ENCODE measurements around the gene RPS27. TPM values are rescaled to one million over a fixed set of nuclear protein-coding genes. Genes with fewer than 3 reads are reported as not detected.

Gene RPS27
- 1,080 and 1,371 TPM in 2 replicates for total RNA-seq (2014; rRNA removed; shearing (Covaris generic))
- 3,355 and 3,425 TPM in 2 replicates for polyA plus RNA-seq (2016; fragmentation: Nextera tagmentation; extraction: Ambion mirVana)
- long read RNA-seq, transcript RPS27-201 (4 exons, 359 nt): major isoform, 1,062 of 1,084 reads
- long read RNA-seq, transcript RPS27-204 (4 exons, 573 nt): minor isoform, 14 of 1,084 reads
- long read RNA-seq, partial matches to known transcripts: 1 of 1,084 reads
- long read RNA-seq, other reads (novel, unspliced or antisense): 2 of 1,084 reads

GRCh38 chr1:153990468-153991150 lies at the start of gene RPS27:
Gene RPS27 (plus strand): TSS chr1:153990762. CDS start chr1:153990797, 35 bp downstream.
- Histone ChIP-seq H3K36me3 (ENCODE audit: insufficient read depth) (peaks cover 38% of the 10 kb centered on the region), H3K27me3 (ENCODE audit: insufficient read depth) (no peaks in the 10 kb centered on the region), H3F3A (replicated peaks; ENCODE audit: low read depth) (peaks cover 38% of the 10 kb centered on the region), H4K20me1 (replicated peaks; ENCODE audit: insufficient read depth) (peaks cover 27% of the 10 kb centered on the region), H2AFZ (no peak within 1 kb of the TSS), H3K9me2 (ENCODE audit: insufficient read depth) (no peaks in the 10 kb centered on the region), H3K4me2 (peak within 1 kb of the TSS; percentile 100), H3K27ac (ENCODE audit: low read depth) (peak within 1 kb of the TSS; percentile 90), H3K79me2 (replicated peaks; ENCODE audit: insufficient read depth) (peaks cover 26% of the 10 kb centered on the region), H3K4me1 (ENCODE audit: insufficient read depth) (peaks cover 17% of the 10 kb centered on the region), H3K4me3 (peak within 1 kb of the TSS; percentile 72)
- ATAC-seq (peak; percentile 38), DNase-seq (ENCODE audit: low spot score) (peak; percentile 100)
- peak within 1 kb of the TSS; percentile 99 for H3K27ac Mint-ChIP-seq
- H3K9me3 Mint-ChIP-seq: peaks cover 6% of the 10 kb centered on the region; the same call in 2 of the 3 replicates
- H3K4me3 Mint-ChIP-seq: peak within 1 kb of the TSS; percentile 98
- H3K27me3 Mint-ChIP-seq (ENCODE audit: insufficient read depth, low read depth, poor library complexity): peaks cover 22% of the 10 kb centered on the region
- H3K36me3 Mint-ChIP-seq (ENCODE audit: low read depth): peaks cover 52% of the 10 kb centered on the region
- H3K4me1 Mint-ChIP-seq: peaks cover 24% of the 10 kb centered on the region
- TF ChIP-seq EZH2phosphoT487 (IDR thresholded peaks at IDR 0.05; ENCODE audit: unreplicated experiment) (no peak), CTCF (conservative IDR thresholded peaks at IDR 0.05; ENCODE audit: low read depth in 2 of 2) (no peak), NANOG (IDR thresholded peaks at IDR 0.05; ENCODE audit: borderline replicate concordance) (no peak), REST (IDR thresholded peaks at IDR 0.05; ENCODE audit: unreplicated experiment) (no peak), ZNF114 (CRISPR knock-in tag; IDR thresholded peaks at IDR 0.05) (peak; percentile 99), EZH2 (IDR thresholded peaks at IDR 0.05; ENCODE audit: low read depth, unreplicated experiment) (no peak), JUNB (IDR thresholded peaks at IDR 0.05; ENCODE audit: unreplicated experiment) (no peak), CREB1 (CRISPR knock-in tag; IDR thresholded peaks at IDR 0.05; ENCODE audit: low read depth) (peak; percentile 95), ZNF331 (CRISPR knock-in tag; IDR thresholded peaks at IDR 0.05; ENCODE audit: low read depth) (no peak), POLR2AphosphoS5 (IDR thresholded peaks at IDR 0.05; ENCODE audit: low read depth) (peak; percentile 100), STAT1 (IDR thresholded peaks at IDR 0.05; ENCODE audit: unreplicated experiment) (no peak)
- TF ChIP-seq, protein P1, sequence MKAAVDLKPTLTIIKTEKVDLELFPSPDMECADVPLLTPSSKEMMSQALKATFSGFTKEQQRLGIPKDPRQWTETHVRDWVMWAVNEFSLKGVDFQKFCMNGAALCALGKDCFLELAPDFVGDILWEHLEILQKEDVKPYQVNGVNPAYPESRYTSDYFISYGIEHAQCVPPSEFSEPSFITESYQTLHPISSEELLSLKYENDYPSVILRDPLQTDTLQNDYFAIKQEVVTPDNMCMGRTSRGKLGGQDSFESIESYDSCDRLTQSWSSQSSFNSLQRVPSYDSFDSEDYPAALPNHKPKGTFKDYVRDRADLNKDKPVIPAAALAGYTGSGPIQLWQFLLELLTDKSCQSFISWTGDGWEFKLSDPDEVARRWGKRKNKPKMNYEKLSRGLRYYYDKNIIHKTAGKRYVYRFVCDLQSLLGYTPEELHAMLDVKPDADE (IDR thresholded peaks at IDR 0.05): peak; percentile 98
- TF ChIP-seq, protein P2, sequence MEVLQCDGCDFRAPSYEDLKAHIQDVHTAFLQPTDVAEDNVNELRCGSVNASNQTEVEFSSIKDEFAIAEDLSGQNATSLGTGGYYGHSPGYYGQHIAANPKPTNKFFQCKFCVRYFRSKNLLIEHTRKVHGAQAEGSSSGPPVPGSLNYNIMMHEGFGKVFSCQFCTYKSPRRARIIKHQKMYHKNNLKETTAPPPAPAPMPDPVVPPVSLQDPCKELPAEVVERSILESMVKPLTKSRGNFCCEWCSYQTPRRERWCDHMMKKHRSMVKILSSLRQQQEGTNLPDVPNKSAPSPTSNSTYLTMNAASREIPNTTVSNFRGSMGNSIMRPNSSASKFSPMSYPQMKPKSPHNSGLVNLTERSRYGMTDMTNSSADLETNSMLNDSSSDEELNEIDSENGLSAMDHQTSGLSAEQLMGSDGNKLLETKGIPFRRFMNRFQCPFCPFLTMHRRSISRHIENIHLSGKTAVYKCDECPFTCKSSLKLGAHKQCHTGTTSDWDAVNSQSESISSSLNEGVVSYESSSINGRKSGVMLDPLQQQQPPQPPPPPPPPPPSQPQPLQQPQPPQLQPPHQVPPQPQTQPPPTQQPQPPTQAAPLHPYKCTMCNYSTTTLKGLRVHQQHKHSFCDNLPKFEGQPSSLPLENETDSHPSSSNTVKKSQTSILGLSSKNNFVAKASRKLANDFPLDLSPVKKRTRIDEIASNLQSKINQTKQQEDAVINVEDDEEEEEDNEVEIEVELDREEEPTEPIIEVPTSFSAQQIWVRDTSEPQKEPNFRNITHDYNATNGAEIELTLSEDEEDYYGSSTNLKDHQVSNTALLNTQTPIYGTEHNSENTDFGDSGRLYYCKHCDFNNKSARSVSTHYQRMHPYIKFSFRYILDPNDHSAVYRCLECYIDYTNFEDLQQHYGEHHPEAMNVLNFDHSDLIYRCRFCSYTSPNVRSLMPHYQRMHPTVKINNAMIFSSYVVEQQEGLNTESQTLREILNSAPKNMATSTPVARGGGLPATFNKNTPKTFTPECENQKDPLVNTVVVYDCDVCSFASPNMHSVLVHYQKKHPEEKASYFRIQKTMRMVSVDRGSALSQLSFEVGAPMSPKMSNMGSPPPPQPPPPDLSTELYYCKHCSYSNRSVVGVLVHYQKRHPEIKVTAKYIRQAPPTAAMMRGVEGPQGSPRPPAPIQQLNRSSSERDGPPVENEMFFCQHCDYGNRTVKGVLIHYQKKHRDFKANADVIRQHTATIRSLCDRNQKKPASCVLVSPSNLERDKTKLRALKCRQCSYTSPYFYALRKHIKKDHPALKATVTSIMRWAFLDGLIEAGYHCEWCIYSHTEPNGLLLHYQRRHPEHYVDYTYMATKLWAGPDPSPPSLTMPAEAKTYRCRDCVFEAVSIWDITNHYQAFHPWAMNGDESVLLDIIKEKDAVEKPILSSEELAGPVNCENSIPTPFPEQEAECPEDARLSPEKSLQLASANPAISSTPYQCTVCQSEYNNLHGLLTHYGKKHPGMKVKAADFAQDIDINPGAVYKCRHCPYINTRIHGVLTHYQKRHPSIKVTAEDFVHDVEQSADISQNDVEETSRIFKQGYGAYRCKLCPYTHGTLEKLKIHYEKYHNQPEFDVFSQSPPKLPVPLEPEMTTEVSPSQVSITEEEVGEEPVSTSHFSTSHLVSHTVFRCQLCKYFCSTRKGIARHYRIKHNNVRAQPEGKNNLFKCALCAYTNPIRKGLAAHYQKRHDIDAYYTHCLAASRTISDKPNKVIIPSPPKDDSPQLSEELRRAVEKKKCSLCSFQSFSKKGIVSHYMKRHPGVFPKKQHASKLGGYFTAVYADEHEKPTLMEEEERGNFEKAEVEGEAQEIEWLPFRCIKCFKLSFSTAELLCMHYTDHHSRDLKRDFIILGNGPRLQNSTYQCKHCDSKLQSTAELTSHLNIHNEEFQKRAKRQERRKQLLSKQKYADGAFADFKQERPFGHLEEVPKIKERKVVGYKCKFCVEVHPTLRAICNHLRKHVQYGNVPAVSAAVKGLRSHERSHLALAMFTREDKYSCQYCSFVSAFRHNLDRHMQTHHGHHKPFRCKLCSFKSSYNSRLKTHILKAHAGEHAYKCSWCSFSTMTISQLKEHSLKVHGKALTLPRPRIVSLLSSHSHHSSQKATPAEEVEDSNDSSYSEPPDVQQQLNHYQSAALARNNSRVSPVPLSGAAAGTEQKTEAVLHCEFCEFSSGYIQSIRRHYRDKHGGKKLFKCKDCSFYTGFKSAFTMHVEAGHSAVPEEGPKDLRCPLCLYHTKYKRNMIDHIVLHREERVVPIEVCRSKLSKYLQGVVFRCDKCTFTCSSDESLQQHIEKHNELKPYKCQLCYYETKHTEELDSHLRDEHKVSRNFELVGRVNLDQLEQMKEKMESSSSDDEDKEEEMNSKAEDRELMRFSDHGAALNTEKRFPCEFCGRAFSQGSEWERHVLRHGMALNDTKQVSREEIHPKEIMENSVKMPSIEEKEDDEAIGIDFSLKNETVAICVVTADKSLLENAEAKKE (CRISPR knock-in tag; IDR thresholded peaks at IDR 0.05): no peak
